Liver (tissue), 9 donors: ENCODE results near the gene GPR39. TPM values are rescaled to one million over a fixed set of nuclear protein-coding genes. Genes with fewer than 3 reads are reported as not detected.

Source experiments
- DNase-seq: peaks from one replicate; pipeline ENCODE4 v3.0.0-alpha.2; 2017; ENCODE audit warnings: low spot score
- H3K27ac ChIP-seq, 2 donors: one replicate each; pipeline ENCODE4 v1.7.0; 2013; ENCODE audit warnings: inconsistent platforms in 2 of 2, low read length in 2 of 2, control low read depth in 1 of 2, low read depth in 1 of 2, mild to moderate bottlenecking in 1 of 2
- H3K27me3 ChIP-seq, 4 donors: one replicate each; pipeline versions ENCODE4 v1.6.1 to v1.7.0; 2013; ENCODE audit warnings: low read length in 3 of 4, inconsistent platforms in 1 of 4, mild to moderate bottlenecking in 1 of 4, moderate library complexity in 1 of 4; ENCODE audit not compliant: control insufficient read depth in 4 of 4, insufficient read depth in 4 of 4
- H3K36me3 ChIP-seq, 4 donors: one replicate each; pipeline versions ENCODE4 v1.6.1 to v1.7.0; 2013; ENCODE audit warnings: low read length in 3 of 4, mild to moderate bottlenecking in 3 of 4, low read depth in 1 of 4, moderate library complexity in 1 of 4; ENCODE audit not compliant: control insufficient read depth in 4 of 4, insufficient read depth in 3 of 4
- H3K4me1 ChIP-seq, 4 donors: one replicate each; pipeline versions ENCODE4 v1.6.1 to v1.7.0; 2013; ENCODE audit warnings: low read length in 3 of 4, mild to moderate bottlenecking in 3 of 4, moderate library complexity in 1 of 4; ENCODE audit not compliant: control insufficient read depth in 4 of 4, insufficient read depth in 4 of 4
- H3K4me3 ChIP-seq, 3 donors: one replicate each; pipeline versions ENCODE4 v1.6.1 to v1.7.0; 2013; ENCODE audit warnings: low read length in 3 of 3, control low read depth in 1 of 3, low read depth in 1 of 3, mild to moderate bottlenecking in 1 of 3
- H3K9ac ChIP-seq, 2 donors: one replicate each; pipeline ENCODE4 v1.7.0; 2013; ENCODE audit warnings: low read length in 2 of 2, mild to moderate bottlenecking in 2 of 2, moderate library complexity in 2 of 2, control low read depth in 1 of 2, low read depth in 1 of 2
- H3K9me3 ChIP-seq, 4 donors: one replicate each; pipeline versions ENCODE4 v1.6.1 to v1.7.0; 2013; ENCODE audit warnings: low read length in 3 of 4; ENCODE audit not compliant: control insufficient read depth in 4 of 4
- EGR1 ChIP-seq, 2 donors: IDR thresholded peaks; 2 replicates each; pipeline ENCODE4 v1.6.1; 2016 to 2018; ENCODE audit warnings: antibody characterized with exemption in 2 of 2, low read depth in 2 of 2
- FOXA2 ChIP-seq: IDR thresholded peaks from 2 replicates; pipeline ENCODE4 v1.6.1; 2016; ENCODE audit warnings: antibody characterized with exemption
- GABPA ChIP-seq, 2 donors: IDR thresholded peaks in 1 of 2; conservative IDR thresholded peaks in 1 of 2; 2 replicates each; pipeline ENCODE4 v1.6.1; 2016; ENCODE audit warnings: antibody characterized with exemption in 2 of 2, mild to moderate bottlenecking in 1 of 2, moderate library complexity in 1 of 2
- HNF4A ChIP-seq, 2 donors: conservative IDR thresholded peaks; 2 replicates each; pipeline ENCODE4 v1.6.1; 2016; ENCODE audit warnings: antibody characterized with exemption in 2 of 2, mild to moderate bottlenecking in 2 of 2
- HNF4G ChIP-seq: IDR thresholded peaks from 2 replicates; pipeline ENCODE4 v1.6.1; 2016; ENCODE audit warnings: antibody characterized with exemption
- JUND ChIP-seq, 2 donors: IDR thresholded peaks; 2 replicates each; pipeline ENCODE4 v1.6.1; 2016; ENCODE audit warnings: antibody characterized with exemption in 2 of 2
- RAD21 ChIP-seq, 2 donors: IDR thresholded peaks; 2 replicates each; pipeline ENCODE4 v1.6.1; 2016; ENCODE audit warnings: antibody characterized with exemption in 2 of 2, mild to moderate bottlenecking in 2 of 2
- RXRA ChIP-seq, 2 donors: IDR thresholded peaks; 2 replicates each; pipeline ENCODE4 v1.6.1; 2017 to 2018; ENCODE audit warnings: antibody characterized with exemption in 2 of 2, mild to moderate bottlenecking in 1 of 2
- SP1 ChIP-seq: IDR thresholded peaks from 2 replicates; pipeline ENCODE4 v1.6.1; 2018; ENCODE audit warnings: antibody characterized with exemption, mild to moderate bottlenecking
- TAF1 ChIP-seq: conservative IDR thresholded peaks from 2 replicates; pipeline ENCODE4 v1.6.1; 2016; ENCODE audit warnings: antibody characterized with exemption, mild to moderate bottlenecking
- YY1 ChIP-seq: IDR thresholded peaks from 2 replicates; pipeline ENCODE4 v1.6.1; 2016; ENCODE audit warnings: antibody characterized with exemption, mild to moderate bottlenecking
- WGBS: extraction: QIAGEN DNeasy Blood & Tissue Kit; methylation state at CpG from one replicate; pipeline ENCODE4 v1.1.7; 2013; 5-methylcytosine and 5-hydroxymethylcytosine counted together
- polyA plus RNA-seq, 2 donors: library from polyadenylated mRNA; stranded (reverse) in 1 of 2; unstranded in 1 of 2; fragments of 200-250 nt in 1 of 2; fragments of >200 nt in 1 of 2; fragmentation: Nextera tagmentation in 1 of 2; extraction: Ambion mirVana in 1 of 2; gene quantifications; one replicate each; pipeline versions ENCODE4 v1.2.1 to v1.2.3, GENCODE V29; 2013 to 2015
- total RNA-seq, 2 donors: library from RNA; depleted of rRNA; stranded (reverse); fragments of >200 nt; gene quantifications; one replicate each; pipeline ENCODE4 v1.2.3, GENCODE V29; 2014
- TF ChIP-seq, protein P1 (sequence below): IDR thresholded peaks from 2 replicates; pipeline ENCODE4 v1.6.1; 2016; ENCODE audit warnings: antibody characterized with exemption
- TF ChIP-seq, protein P2 (sequence below): IDR thresholded peaks from 2 replicates; pipeline ENCODE4 v1.6.1; 2016; ENCODE audit warnings: antibody characterized with exemption
- TF ChIP-seq, protein P3 (sequence below): fragments of 150-350 bp; IDR thresholded peaks from 2 replicates; pipeline ENCODE4 v1.5.1; 2017; ENCODE audit warnings: improper control_type of control experiment, low read depth, low read length; ENCODE audit not compliant: missing input control
- donor health status: healthy.
- donor health status: healthy.
- donor health status: healthy.
- donor health status: healthy.
- donor health status: healthy.

The GPR39 gene
- total and polyA plus RNA-seq, 4 donors: 2.2 to 13.0 (median 2.8) TPM

DNA sequence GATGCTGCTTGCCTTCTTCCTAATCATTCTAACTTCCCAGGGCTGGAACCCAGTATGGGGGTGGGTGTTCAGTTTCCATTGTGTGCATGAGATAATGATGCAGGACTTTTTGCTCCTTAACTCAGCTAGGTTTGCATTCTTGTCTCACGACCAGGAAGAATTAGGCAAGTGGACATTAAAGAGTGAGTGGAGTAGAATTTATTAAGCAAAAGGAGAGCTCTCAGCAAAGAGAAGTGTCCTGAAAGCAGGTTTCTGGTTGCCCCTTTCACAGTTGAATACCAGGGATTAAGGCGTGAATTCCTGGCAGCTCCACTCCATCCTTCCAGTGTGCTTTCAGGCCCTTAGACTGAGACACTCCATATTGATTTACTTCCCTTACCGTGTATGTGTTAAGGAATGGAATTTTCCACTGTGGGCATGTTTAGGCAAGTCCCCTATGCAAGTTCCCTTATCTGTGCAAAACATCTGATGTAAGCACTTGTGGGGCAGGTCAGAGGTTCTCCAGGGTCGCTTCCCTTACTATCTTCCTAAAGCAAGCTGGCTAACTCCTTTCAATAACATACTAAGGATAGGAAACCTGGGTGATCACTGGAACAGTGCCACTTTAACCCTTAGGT lies 126.5 kb downstream of the GPR39 start:
- peak overlapping the region in 1 of 3 donors; percentile 20 for H3K4me3 ChIP-seq
- no peak for TF ChIP-seq EGR1 (IDR thresholded peaks at IDR 0.05; ENCODE audit: low read depth in 2 of 2)
- no peak for TF ChIP-seq YY1
- TF ChIP-seq SP1: no peak
- TF ChIP-seq RXRA (IDR thresholded peaks at IDR 0.05): no peak
- TF ChIP-seq, protein P1, sequence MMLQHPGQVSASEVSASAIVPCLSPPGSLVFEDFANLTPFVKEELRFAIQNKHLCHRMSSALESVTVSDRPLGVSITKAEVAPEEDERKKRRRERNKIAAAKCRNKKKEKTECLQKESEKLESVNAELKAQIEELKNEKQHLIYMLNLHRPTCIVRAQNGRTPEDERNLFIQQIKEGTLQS: no peak
- no peak for TF ChIP-seq JUND (IDR thresholded peaks at IDR 0.05)
- no peak for TF ChIP-seq HNF4G
- TF ChIP-seq TAF1: no peak
- TF ChIP-seq GABPA (IDR thresholded peaks at IDR 0.05 in 1 of 2, conservative IDR thresholded peaks at IDR 0.05 in 1 of 2): no peak
- TF ChIP-seq FOXA2: no peak
- TF ChIP-seq RAD21 (IDR thresholded peaks at IDR 0.05): no peak
- TF ChIP-seq, protein P2, sequence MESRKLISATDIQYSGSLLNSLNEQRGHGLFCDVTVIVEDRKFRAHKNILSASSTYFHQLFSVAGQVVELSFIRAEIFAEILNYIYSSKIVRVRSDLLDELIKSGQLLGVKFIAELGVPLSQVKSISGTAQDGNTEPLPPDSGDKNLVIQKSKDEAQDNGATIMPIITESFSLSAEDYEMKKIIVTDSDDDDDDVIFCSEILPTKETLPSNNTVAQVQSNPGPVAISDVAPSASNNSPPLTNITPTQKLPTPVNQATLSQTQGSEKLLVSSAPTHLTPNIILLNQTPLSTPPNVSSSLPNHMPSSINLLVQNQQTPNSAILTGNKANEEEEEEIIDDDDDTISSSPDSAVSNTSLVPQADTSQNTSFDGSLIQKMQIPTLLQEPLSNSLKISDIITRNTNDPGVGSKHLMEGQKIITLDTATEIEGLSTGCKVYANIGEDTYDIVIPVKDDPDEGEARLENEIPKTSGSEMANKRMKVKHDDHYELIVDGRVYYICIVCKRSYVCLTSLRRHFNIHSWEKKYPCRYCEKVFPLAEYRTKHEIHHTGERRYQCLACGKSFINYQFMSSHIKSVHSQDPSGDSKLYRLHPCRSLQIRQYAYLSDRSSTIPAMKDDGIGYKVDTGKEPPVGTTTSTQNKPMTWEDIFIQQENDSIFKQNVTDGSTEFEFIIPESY: no peak
- no peaks in the 10 kb centered on the region for H3K4me1 ChIP-seq
- H3K27me3 ChIP-seq: no peaks in the 10 kb centered on the region
- no peak for DNase-seq
- no peak overlapping the region for H3K9ac ChIP-seq
- WGBS: 76% methylated on average over 4 of the region's 4 CpGs
- no peaks in the 10 kb centered on the region for H3K36me3 ChIP-seq
- H3K27ac ChIP-seq: no peak overlapping the region
- H3K9me3 ChIP-seq: peaks cover 4 to 22% (median 16%) of the 10 kb centered on the region in 4 donors

DNA sequence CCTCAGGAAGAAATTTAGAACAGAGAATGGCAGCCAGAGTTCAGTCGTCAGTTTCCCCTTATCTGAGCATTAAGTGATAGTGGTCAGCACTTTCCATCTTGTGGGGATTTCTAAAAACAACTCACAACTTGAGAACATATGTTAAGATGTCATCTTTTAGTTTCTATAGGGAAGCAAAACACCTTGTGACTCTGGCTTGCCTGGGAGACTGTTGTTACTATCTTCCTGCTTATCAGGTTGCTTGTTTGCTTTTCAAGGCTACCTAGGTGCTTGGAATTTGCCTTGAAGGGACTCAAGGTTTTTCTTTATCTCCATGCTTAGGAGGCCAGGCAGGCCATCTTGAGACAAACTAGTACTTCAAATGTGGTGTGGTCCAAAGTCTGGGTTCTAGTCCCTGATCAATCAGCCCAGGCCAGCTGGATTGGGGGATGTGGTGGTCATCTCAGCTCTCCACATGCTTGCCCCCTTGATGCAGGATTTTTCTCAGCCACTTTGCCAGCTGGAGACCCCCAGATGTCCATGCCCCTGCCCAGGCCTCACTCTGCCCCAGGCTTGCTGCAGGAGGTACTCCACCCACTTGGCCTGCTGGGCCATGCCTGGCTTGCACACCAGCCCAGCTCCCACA lies 127.5 kb downstream of the GPR39 start:
- H3K27me3 ChIP-seq: no peaks in the 10 kb centered on the region
- no peak overlapping the region for H3K4me3 ChIP-seq
- DNase-seq: no peak
- no peak overlapping the region for H3K9ac ChIP-seq
- no peaks in the 10 kb centered on the region for H3K36me3 ChIP-seq
- TF ChIP-seq, protein P2: no peak
- no peak for TF ChIP-seq SP1
- H3K9me3 ChIP-seq: peaks cover 4 to 22% (median 16%) of the 10 kb centered on the region in 4 donors
- H3K4me1 ChIP-seq: no peaks in the 10 kb centered on the region
- no peak overlapping the region for H3K27ac ChIP-seq
- WGBS: 86% methylated on average over 1 of the region's 1 CpG

DNA sequence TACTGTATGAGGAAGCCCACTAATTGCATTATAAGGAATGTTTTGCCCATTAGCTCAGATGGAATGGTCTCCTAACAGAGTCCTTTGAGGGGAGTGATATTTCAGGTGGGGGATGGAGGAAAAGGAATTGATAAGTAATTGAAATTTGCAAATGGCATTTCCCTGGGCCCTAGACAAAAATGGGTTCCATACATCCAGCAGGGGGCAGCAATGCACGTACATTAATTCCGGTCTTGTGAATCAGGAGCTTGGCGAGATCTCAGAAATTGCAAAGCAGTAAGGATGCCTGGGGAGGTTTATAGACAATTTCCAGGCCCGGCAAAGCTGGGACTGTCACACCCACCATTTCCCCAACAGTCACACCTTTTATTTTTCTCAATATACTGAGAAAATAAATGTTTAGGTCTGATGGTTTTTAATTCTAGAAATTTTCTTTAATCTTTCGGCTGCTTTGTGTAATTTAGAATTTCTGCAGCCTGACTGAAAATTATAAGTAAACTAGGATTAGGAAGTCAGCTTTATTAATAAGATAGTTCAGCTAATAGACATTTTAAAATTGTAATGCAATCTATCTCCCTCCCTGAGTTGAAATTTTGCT lies 130.6 kb downstream of the GPR39 start:
- H3K4me3 ChIP-seq: no peak overlapping the region
- no peak overlapping the region for H3K27ac ChIP-seq
- H3K27me3 ChIP-seq: no peaks in the 10 kb centered on the region
- peak; percentile 68 for DNase-seq
- TF ChIP-seq, protein P1: no peak
- TF ChIP-seq, protein P3, sequence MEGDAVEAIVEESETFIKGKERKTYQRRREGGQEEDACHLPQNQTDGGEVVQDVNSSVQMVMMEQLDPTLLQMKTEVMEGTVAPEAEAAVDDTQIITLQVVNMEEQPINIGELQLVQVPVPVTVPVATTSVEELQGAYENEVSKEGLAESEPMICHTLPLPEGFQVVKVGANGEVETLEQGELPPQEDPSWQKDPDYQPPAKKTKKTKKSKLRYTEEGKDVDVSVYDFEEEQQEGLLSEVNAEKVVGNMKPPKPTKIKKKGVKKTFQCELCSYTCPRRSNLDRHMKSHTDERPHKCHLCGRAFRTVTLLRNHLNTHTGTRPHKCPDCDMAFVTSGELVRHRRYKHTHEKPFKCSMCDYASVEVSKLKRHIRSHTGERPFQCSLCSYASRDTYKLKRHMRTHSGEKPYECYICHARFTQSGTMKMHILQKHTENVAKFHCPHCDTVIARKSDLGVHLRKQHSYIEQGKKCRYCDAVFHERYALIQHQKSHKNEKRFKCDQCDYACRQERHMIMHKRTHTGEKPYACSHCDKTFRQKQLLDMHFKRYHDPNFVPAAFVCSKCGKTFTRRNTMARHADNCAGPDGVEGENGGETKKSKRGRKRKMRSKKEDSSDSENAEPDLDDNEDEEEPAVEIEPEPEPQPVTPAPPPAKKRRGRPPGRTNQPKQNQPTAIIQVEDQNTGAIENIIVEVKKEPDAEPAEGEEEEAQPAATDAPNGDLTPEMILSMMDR: peak; percentile 76
- TF ChIP-seq HNF4A (conservative IDR thresholded peaks at IDR 0.05): no peak
- no peak for TF ChIP-seq JUND (IDR thresholded peaks at IDR 0.05)
- TF ChIP-seq RAD21 (IDR thresholded peaks at IDR 0.05): peak; percentile 92
- no peak overlapping the region for H3K9ac ChIP-seq
- 22% methylated on average over 5 of the region's 5 CpGs for WGBS
- no peaks in the 10 kb centered on the region for H3K36me3 ChIP-seq
- H3K4me1 ChIP-seq: no peaks in the 10 kb centered on the region
- H3K9me3 ChIP-seq: peaks cover 4 to 19% (median 16%) of the 10 kb centered on the region in 4 donors
